Measurements from ENCODE around the gene DACT2. TPM values are rescaled to one million over a fixed set of nuclear protein-coding genes. Genes with fewer than 3 reads are reported as not detected.

Gene DACT2
- total RNA-seq, 1 donor from 2014 or later: 0.36 TPM

DNA sequence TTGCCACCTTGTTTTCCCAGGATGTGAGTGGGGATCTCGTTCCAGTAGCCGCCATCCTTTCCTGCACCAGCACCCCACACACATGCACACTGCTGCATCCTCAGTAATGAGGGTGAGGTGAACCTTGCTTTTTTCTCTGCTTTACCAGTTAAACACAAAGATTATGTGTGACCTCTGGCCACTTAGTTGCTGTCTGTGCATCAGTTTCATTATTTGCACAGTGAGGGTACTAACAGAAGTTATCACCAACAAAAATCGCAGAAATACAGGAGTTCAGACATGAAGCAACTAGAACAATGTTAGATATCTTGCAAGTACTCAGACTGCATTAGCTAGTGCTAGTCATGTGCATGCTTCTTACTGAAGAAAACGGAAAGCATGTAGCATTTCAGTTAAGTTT lies 17.4 kb upstream of the DACT2 start:
- Histone ChIP-seq H3K27me3 (no peaks in the 10 kb centered on the region), H3K4me3 (no peak overlapping the region), H3K4me2 (no peak overlapping the region), H3F3A (ENCODE audit: low read depth) (no peaks in the 10 kb centered on the region), H4K20me1 (ENCODE audit: low read depth) (no peaks in the 10 kb centered on the region), H3K36me3 (no peaks in the 10 kb centered on the region), H3K9ac (no peak overlapping the region), H2AFZ (replicated peaks) (no peak overlapping the region), H3K79me2 (ENCODE audit: low read depth) (no peaks in the 10 kb centered on the region), H3K4me1 (peaks cover 7% of the 10 kb centered on the region), H3K27ac (no peak overlapping the region), H3K9me3 (ENCODE audit: low read depth) (no peaks in the 10 kb centered on the region)
- Mint-ChIP-seq H3K36me3 (no peaks in the 10 kb centered on the region), H3K27ac (no peak overlapping the region), H3K4me1 (peaks cover 14% of the 10 kb centered on the region), H3K9me3 (no peaks in the 10 kb centered on the region), H3K4me3 (no peak overlapping the region), H3K27me3 (ENCODE audit: insufficient read depth, low read depth) (peaks cover 2% of the 10 kb centered on the region)
- TF ChIP-seq CTCF (IDR thresholded peaks at IDR 0.05) (no peak), EZH2phosphoT487 (IDR thresholded peaks at IDR 0.05) (no peak), EZH2 (IDR thresholded peaks at IDR 0.05) (no peak)
- no peak for DNase-seq (ENCODE audit: low spot score)

DNA sequence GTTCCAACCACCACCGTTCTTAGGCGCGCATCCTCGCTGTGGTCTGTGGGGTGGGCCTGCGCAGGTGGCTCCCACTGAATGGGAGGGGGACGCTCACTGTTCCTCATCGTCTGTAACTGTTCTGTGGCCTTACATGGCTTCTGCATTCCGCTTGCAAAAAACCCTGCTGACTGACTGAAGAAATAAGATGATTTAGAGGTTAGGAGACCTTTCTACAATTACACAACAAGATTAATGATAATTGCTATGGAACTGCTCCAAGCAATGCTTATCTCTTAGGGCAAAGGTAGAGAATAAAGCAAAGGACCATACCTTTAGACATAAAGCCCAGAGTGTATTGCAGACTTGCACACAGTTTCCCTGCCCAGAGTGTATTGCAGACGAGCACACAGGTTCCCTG lies 14.4 kb upstream of the DACT2 start:
- H3K27me3 Mint-ChIP-seq (ENCODE audit: insufficient read depth, low read depth): peaks cover 2% of the 10 kb centered on the region
- no peak overlapping the region for H3K27ac Mint-ChIP-seq
- H3K4me3 Mint-ChIP-seq: no peak overlapping the region

DNA sequence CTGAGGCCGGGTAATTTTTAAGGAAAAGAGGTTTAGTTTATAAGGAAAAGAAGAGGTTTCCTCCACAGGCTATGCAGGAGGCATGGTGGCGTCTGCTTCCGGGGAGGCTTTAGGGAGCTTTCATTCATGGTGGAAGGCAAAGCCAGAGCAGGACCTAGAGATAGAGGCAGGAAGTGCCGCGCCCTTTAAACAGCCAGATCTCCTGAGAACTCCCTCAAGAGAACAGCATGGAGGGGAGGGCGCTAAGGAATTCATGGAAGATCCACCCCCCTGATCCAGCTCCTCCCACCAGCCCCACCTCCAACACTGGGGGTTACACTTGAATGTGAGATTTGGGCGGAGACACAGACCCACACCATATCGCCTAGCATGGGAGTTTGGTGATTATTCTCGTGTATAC lies 13.9 kb upstream of the DACT2 start:
- Mint-ChIP-seq H3K27ac (no peak overlapping the region), H3K27me3 (ENCODE audit: insufficient read depth, low read depth) (peaks cover 2% of the 10 kb centered on the region), H3K4me3 (no peak overlapping the region), H3K9me3 (no peaks in the 10 kb centered on the region), H3K36me3 (no peaks in the 10 kb centered on the region), H3K4me1 (peaks cover 8% of the 10 kb centered on the region)
- peaks cover 12% of the 10 kb centered on the region for H3K4me1 ChIP-seq
- H3K27me3 ChIP-seq: no peaks in the 10 kb centered on the region
- no peak overlapping the region for H2AFZ ChIP-seq (replicated peaks)
- no peak overlapping the region for H3K9ac ChIP-seq
- no peak overlapping the region for H3K4me2 ChIP-seq
- no peaks in the 10 kb centered on the region for H3K36me3 ChIP-seq
- H3F3A ChIP-seq (ENCODE audit: low read depth): no peaks in the 10 kb centered on the region
- H3K79me2 ChIP-seq (ENCODE audit: low read depth): no peaks in the 10 kb centered on the region
- TF ChIP-seq CTCF (IDR thresholded peaks at IDR 0.05): no peak
- TF ChIP-seq EZH2 (IDR thresholded peaks at IDR 0.05): no peak
- TF ChIP-seq EZH2phosphoT487 (IDR thresholded peaks at IDR 0.05): no peak
- H3K4me3 ChIP-seq: no peak overlapping the region
- H4K20me1 ChIP-seq (ENCODE audit: low read depth): no peaks in the 10 kb centered on the region
- H3K27ac ChIP-seq: no peak overlapping the region
- DNase-seq (ENCODE audit: low spot score): no peak
- H3K9me3 ChIP-seq (ENCODE audit: low read depth): no peaks in the 10 kb centered on the region

More for the DNA sequence above, 14.4 kb upstream of the DACT2 start:
- Mint-ChIP-seq H3K9me3 (no peaks in the 10 kb centered on the region), H3K4me1 (peaks cover 9% of the 10 kb centered on the region), H3K36me3 (no peaks in the 10 kb centered on the region)
- Histone ChIP-seq H3K9ac (no peak overlapping the region), H3K4me2 (no peak overlapping the region), H3K27me3 (no peaks in the 10 kb centered on the region), H3K9me3 (ENCODE audit: low read depth) (no peaks in the 10 kb centered on the region), H3F3A (ENCODE audit: low read depth) (no peaks in the 10 kb centered on the region), H3K79me2 (ENCODE audit: low read depth) (no peaks in the 10 kb centered on the region), H3K4me3 (no peak overlapping the region), H3K4me1 (peaks cover 12% of the 10 kb centered on the region), H4K20me1 (ENCODE audit: low read depth) (no peaks in the 10 kb centered on the region), H3K36me3 (no peaks in the 10 kb centered on the region), H2AFZ (replicated peaks) (no peak overlapping the region), H3K27ac (no peak overlapping the region)
- TF ChIP-seq EZH2phosphoT487 (IDR thresholded peaks at IDR 0.05): no peak
- no peak for TF ChIP-seq EZH2 (IDR thresholded peaks at IDR 0.05)
- no peak for TF ChIP-seq CTCF (IDR thresholded peaks at IDR 0.05)
- no peak for DNase-seq (ENCODE audit: low spot score)

Data from neural progenitor cell (in vitro differentiated cells).